GM18907 (cell line): Measurements from ENCODE around the gene TTC23.

Experiments
- ATAC-seq: cut with Tn5 transposase; IDR thresholded peaks from one replicate; pipeline ENCODE4 v1.9.1; 2021; ENCODE audit warnings: mild to moderate bottlenecking, moderate library complexity; ENCODE audit not compliant: unreplicated experiment

Gene TTC23

GRCh38 chr15:99090011-99090699 is 159.2 kb downstream of the TTC23 start:
- peak; percentile 99 for ATAC-seq

GRCh38 chr15:99087405-99087943 is 161.9 kb downstream of the TTC23 start:
- ATAC-seq: no peak

GRCh38 chr15:99086327-99086667 is 163.1 kb downstream of the TTC23 start:
- ATAC-seq: no peak
